Smooth muscle cell (in vitro differentiated cells): ENCODE data around the gene SLC49A3. TPM values are rescaled to one million over a fixed set of nuclear protein-coding genes. Genes with fewer than 3 reads are reported as not detected.

Experiments
- DNase-seq: peaks from one replicate; lab custom pipeline; 2025; ENCODE audit not compliant: unreplicated experiment; lab: John Stamatoyannopoulos, UW
- H2AFZ ChIP-seq: fragments of 200-600 bp; sonication (generic); 2 replicates; pipeline ENCODE4 v1.6.0; 2016; ENCODE audit warnings: antibody characterized with exemption, low read depth, mild to moderate bottlenecking
- H3F3A ChIP-seq: fragments of 200-600 bp; sonication (generic); 2 replicates; pipeline ENCODE4 v1.6.0; 2017; ENCODE audit warnings: antibody characterized with exemption, low read depth
- H3K27ac ChIP-seq: fragments of 200-600 bp; sonication (generic); 2 replicates; pipeline ENCODE4 v1.5.1; 2016; ENCODE audit warnings: low read depth, mild to moderate bottlenecking
- H3K27me3 ChIP-seq: fragments of 200-600 bp; sonication (generic); 2 replicates; pipeline ENCODE4 v1.6.1; 2016; ENCODE audit warnings: low read depth, mild to moderate bottlenecking
- H3K36me3 ChIP-seq: fragments of 200-600 bp; sonication (generic); 2 replicates; pipeline ENCODE4 v1.5.1; 2016; ENCODE audit warnings: low read depth
- H3K4me1 ChIP-seq: fragments of 200-600 bp; sonication (generic); 2 replicates; pipeline ENCODE4 v1.5.1; 2016; ENCODE audit warnings: low read depth
- H3K4me2 ChIP-seq: fragments of 200-600 bp; sonication (generic); 2 replicates; pipeline ENCODE4 v1.6.0; 2016; ENCODE audit warnings: mild to moderate bottlenecking
- H3K4me3 ChIP-seq: fragments of 200-600 bp; sonication (generic); 2 replicates; pipeline ENCODE4 v1.5.1; 2016; ENCODE audit warnings: mild to moderate bottlenecking
- H3K79me2 ChIP-seq: fragments of 200-600 bp; sonication (generic); 2 replicates; pipeline ENCODE4 v1.6.0; 2016; ENCODE audit warnings: low read depth, mild to moderate bottlenecking
- H3K9ac ChIP-seq: fragments of 200-600 bp; sonication (generic); 2 replicates; pipeline ENCODE4 v1.6.0; 2016; ENCODE audit warnings: low read depth
- H3K9me3 ChIP-seq: fragments of 200-600 bp; sonication (generic); replicated peaks from 2 replicates; pipeline ENCODE4 v1.5.1; 2016; ENCODE audit warnings: low read depth
- H4K20me1 ChIP-seq: fragments of 200-600 bp; sonication (generic); 2 replicates; pipeline ENCODE4 v1.6.0; 2016; ENCODE audit warnings: low read depth
- CTCF ChIP-seq: fragments of 200-600 bp; sonication (generic); IDR thresholded peaks from 2 replicates; pipeline ENCODE4 v1.5.1; 2017; ENCODE audit warnings: borderline replicate concordance, mild to moderate bottlenecking, antibody characterized with exemption; ENCODE audit not compliant: insufficient read depth, poor library complexity, severe bottlenecking
- WGBS: methylation state at CpG from one replicate; pipeline ENCODE4 v1.1.7; 2016; ENCODE audit warnings: low lambda C conversion rate; 5-methylcytosine and 5-hydroxymethylcytosine counted together
- polyA plus RNA-seq: library from polyadenylated mRNA; unstranded; fragments of >200 nt; fragmentation: Nextera tagmentation; extraction: Ambion mirVana; gene quantifications from 2 replicates; pipeline ENCODE4 v1.2.1, GENCODE V29; 2016
- total RNA-seq: library from RNA; depleted of rRNA; stranded (reverse); fragments of >200 nt; gene quantifications from 2 replicates; pipeline ENCODE4 v1.2.3, GENCODE V29; 2014

The SLC49A3 gene
- total and polyA plus RNA-seq, 2 experiments from 2014 or later: 26.4 to 40.2 TPM

GRCh38 chr4:634599-634985 lies 54.4 kb downstream of the SLC49A3 start:
- DNase-seq: no peak
- WGBS: 86% methylated on average over 19 of the region's 23 CpGs
- no peak for TF ChIP-seq CTCF
- Histone ChIP-seq H3K79me2 (no peaks in the 10 kb centered on the region), H3K9me3 (no peaks in the 10 kb centered on the region), H4K20me1 (no peaks in the 10 kb centered on the region), H3K4me3 (no peak overlapping the region), H3K27me3 (no peaks in the 10 kb centered on the region), H3K4me1 (no peaks in the 10 kb centered on the region), H3K27ac (no peak overlapping the region), H3K4me2 (no peak overlapping the region), H3K36me3 (no peaks in the 10 kb centered on the region), H3K9ac (no peak overlapping the region), H2AFZ (no peak overlapping the region), H3F3A (no peaks in the 10 kb centered on the region)

GRCh38 chr4:633976-634598 lies 54.9 kb downstream of the SLC49A3 start:
- TF ChIP-seq CTCF: no peak
- Histone ChIP-seq H3K27me3 (no peaks in the 10 kb centered on the region), H3K4me1 (no peaks in the 10 kb centered on the region), H3K79me2 (no peaks in the 10 kb centered on the region), H3K4me2 (no peak overlapping the region), H3F3A (no peaks in the 10 kb centered on the region), H2AFZ (no peak overlapping the region), H3K27ac (no peak overlapping the region), H4K20me1 (no peaks in the 10 kb centered on the region), H3K36me3 (no peaks in the 10 kb centered on the region), H3K9ac (no peak overlapping the region), H3K9me3 (no peaks in the 10 kb centered on the region), H3K4me3 (no peak overlapping the region)
- 87% methylated on average over 11 of the region's 15 CpGs for WGBS
- no peak for DNase-seq

GRCh38 chr4:633406-633805 lies 55.5 kb downstream of the SLC49A3 start:
- Histone ChIP-seq H3F3A (no peaks in the 10 kb centered on the region), H3K9me3 (no peaks in the 10 kb centered on the region), H3K9ac (no peak overlapping the region), H3K4me3 (no peak overlapping the region), H3K27ac (no peak overlapping the region), H2AFZ (no peak overlapping the region), H3K79me2 (no peaks in the 10 kb centered on the region), H4K20me1 (no peaks in the 10 kb centered on the region), H3K36me3 (no peaks in the 10 kb centered on the region), H3K4me2 (no peak overlapping the region), H3K4me1 (no peaks in the 10 kb centered on the region), H3K27me3 (no peaks in the 10 kb centered on the region)
- DNase-seq: no peak
- no peak for TF ChIP-seq CTCF
- 78% methylated on average over 9 of the region's 9 CpGs for WGBS

GRCh38 chr4:632926-633325 lies 56.0 kb downstream of the SLC49A3 start:
- H3F3A ChIP-seq: no peaks in the 10 kb centered on the region
- H4K20me1 ChIP-seq: no peaks in the 10 kb centered on the region
- H3K27ac ChIP-seq: no peak overlapping the region
- H3K4me3 ChIP-seq: no peak overlapping the region
- H2AFZ ChIP-seq: no peak overlapping the region
- H3K9ac ChIP-seq: no peak overlapping the region
- H3K27me3 ChIP-seq: no peaks in the 10 kb centered on the region
- H3K4me2 ChIP-seq: no peak overlapping the region
- no peaks in the 10 kb centered on the region for H3K79me2 ChIP-seq
- no peaks in the 10 kb centered on the region for H3K4me1 ChIP-seq
- DNase-seq: no peak
- H3K36me3 ChIP-seq: no peaks in the 10 kb centered on the region
- whole genome bisulfite sequencing: 92% methylated on average over 6 of the region's 6 CpGs
- no peak for TF ChIP-seq CTCF
- no peaks in the 10 kb centered on the region for H3K9me3 ChIP-seq
